GM12801 (cell line): ENCODE results near the gene CARMIL3.

Source experiments
- TF ChIP-seq, protein P1 (sequence below): IDR thresholded peaks from one replicate; pipeline ENCODE4 v1.5.1; 2011; ENCODE audit warnings: control low read depth; ENCODE audit not compliant: insufficient read length; ENCODE audit errors: extremely low read depth

Gene CARMIL3

DNA sequence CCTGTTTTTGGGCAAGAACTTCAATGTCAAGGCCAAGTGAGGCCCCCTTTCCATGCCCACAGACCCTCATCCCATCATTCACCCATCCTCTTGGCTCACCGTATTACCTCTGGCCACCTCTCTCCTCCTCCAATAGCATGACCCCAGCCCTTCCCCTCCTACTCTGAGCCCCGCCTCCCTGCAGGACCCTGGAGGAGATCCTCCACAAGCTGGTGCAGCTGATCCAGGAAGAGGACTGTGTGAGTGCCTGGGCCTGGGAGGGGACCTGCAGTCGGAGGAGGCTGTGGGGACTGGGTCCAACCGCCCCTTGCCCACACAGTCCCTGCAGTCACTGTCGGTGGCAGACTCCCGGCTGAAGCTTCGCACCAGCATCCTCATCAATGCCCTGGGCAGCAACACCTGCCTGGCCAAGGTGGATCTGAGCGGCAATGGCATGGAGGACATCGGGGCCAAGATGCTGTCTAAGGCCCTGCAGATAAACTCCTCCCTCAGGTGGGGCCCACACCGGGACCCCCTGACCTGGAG, 7.2 kb downstream of the CARMIL3 start:
- TF ChIP-seq, protein P1, sequence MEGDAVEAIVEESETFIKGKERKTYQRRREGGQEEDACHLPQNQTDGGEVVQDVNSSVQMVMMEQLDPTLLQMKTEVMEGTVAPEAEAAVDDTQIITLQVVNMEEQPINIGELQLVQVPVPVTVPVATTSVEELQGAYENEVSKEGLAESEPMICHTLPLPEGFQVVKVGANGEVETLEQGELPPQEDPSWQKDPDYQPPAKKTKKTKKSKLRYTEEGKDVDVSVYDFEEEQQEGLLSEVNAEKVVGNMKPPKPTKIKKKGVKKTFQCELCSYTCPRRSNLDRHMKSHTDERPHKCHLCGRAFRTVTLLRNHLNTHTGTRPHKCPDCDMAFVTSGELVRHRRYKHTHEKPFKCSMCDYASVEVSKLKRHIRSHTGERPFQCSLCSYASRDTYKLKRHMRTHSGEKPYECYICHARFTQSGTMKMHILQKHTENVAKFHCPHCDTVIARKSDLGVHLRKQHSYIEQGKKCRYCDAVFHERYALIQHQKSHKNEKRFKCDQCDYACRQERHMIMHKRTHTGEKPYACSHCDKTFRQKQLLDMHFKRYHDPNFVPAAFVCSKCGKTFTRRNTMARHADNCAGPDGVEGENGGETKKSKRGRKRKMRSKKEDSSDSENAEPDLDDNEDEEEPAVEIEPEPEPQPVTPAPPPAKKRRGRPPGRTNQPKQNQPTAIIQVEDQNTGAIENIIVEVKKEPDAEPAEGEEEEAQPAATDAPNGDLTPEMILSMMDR, result no peak

DNA sequence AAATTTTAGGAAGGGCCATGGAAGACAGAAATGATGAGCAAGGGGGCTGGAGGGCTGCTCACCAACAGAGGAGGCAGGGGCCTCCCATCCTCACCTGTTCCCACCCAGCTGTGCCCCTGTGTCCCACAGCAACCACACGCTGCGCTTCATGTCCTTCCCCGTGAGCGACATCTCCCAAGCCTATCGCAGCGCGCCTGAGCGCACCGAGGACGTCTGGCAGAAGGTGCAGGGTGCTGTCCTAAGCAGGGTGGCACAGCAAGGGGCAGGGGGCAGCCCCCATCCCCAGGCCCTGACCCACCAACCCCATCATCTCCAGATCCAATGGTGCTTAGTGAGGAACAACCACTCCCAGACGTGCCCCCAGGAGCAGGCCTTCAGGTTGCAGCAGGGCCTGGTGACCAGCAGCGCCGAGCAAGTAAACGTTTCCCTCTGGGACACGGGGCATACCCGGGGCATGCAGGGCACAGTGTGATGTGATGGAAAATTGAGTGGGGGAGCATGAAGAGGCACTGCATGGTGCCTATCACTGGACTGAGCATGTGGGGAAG, 8.1 kb downstream of the CARMIL3 start:
- TF ChIP-seq, protein P1, result no peak

DNA sequence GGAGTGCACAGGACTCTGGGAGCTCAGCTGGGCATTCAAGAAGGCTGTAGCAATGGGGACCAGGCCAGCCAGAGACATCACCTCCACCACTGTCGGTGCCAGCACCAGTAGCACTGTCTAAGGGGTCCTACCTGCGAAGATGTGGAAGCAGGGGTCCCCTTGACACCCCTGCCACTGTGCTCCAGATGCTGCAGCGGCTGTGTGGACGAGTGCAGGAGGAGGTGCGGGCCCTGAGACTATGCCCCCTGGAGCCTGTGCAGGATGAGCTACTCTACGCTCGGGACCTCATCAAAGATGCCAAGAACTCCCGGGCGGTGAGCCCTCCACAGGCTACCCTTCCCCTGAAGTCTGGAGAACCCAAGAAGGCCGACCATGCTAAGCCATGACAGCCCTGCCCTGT, 8.6 kb downstream of the CARMIL3 start:
- TF ChIP-seq, protein P1, result no peak

DNA sequence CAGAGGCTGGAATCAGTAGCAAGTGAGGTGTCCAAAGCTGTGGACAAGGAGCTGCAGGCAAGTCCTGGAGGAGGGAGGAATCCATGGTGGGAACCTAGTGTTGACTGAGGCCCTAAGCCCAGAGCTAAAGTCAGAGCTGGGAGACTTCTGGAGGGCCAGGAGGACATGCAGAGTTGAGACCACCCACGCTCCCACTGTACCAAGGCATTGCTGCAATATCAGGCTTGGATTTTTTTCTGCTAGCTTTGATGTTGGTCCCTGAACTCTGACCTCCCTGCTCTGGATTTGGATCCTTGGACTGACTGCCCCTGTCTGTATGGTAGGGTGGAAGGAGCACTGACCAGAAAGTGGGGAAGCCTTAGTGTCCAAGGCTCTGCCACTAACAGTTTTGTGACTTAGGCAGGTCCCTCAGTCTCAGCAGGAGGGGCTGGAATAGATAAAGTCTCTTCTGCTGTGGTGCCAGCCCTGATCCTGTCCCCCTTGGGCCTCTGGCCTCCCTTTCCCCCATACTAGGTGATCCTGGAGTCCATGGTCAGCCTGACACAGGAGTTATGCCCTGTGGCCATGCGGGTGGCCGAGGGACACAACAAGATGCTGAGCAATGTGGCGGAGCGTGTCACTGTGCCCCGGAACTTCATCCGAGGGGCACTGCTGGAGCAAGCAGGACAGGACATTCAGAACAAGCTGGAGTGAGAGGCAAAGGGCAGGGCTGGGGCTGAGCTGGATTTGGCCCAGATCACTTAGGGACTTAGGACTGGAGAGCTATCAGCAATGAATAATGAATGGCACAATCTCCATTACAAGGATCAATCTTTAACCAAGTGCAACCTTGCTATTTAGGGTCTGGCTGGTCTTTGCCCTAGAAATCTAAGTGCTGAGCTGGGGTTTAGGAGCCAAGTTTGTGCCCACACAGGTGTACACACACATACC, 9.4 kb downstream of the CARMIL3 start:
- TF ChIP-seq, protein P1, result no peak

DNA sequence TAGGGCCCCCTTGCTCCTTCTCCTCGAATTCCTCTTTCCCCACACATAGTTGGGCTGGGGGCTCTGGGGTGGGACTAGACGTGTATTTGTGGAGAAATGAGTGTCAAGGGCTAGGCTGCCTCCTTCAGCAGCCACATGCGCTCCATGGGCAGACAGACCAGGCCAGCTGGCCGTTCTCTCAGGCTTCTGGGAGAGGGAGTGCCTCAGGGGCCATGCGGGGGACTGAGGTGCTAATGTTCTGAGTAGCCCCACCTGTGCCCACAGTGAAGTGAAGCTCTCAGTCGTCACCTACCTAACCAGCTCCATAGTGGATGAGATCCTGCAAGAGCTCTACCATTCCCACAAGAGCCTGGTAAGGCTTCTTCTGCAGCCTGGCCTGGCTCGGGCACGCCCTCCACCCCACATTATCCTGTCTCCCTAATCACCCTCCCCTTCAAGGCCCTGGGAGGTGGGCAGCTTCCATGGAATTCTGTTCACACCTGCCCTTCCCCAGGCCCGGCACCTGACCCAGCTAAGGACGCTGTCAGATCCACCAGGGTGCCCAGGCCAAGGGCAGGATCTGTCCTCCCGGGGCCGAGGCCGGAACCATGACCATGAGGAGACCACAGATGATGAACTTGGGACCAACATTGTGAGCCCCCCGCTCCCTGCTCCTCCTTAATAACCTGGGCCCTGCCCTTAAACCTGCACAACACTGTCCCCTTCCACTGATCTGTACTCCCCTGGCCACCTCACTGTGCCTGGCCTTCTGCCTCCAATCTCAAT, 10.6 kb downstream of the CARMIL3 start:
- TF ChIP-seq, protein P1, result no peak

DNA sequence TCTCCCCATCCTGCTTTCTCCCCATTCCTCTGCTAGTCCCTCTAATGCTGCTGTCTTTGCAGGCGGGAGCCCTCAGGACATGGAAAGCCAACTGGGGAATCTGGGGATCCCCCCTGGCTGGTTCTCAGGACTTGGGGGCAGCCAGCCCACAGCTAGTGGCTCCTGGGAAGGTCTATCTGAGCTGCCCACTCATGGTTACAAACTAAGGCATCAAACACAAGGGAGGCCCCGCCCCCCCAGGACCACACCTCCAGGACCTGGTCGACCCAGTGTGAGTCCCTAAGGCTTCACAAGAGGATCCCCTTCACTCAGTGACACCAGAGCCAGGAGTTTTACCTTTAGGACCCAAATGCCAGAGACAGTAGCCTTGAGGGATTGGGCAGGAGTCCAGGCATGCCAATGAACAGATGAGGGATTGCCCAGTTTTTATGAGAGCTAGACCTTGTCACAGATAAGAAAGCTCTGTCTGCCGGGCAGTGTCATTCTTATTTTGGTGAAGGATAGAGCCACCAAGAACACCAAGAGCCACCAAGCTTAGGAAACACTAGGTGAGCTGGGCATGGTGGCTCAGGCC, 11.5 kb downstream of the CARMIL3 start:
- TF ChIP-seq, protein P1, result no peak

DNA sequence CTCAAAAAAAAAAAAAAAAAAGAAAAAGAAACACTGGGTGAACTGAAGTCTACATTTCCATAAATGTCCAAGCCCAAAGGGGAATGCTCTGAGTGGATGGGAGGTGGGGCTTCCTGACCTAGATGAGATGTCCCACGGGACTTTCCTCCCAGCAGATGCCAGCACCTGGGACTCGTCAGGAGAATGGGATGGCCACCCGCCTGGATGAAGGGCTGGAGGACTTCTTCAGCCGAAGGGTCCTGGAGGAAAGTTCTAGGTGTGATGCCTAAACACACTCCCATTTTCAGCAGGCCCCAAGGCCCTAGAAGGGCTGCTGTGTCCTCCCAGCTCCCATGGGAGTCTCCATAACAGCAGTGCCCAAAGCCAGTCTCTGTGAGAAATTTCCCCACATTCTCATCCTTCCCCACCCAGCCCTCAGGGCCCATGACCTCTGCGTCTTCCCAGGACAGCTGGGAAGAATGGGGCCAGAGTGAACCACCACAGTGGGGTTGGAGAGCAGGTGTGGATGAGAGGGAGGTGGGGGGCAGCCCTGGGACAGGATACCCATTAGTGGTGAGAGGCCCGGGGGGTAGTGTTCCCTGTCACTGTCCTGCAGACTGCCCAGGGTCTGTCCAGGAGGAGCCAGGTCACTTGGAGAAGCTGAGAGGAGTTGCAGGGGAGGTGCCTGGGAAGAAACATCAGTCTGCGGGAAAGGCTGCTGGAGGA, 12.4 kb downstream of the CARMIL3 start:
- TF ChIP-seq, protein P1, result no peak
